Fibroblast of mammary gland (primary cell): ENCODE data around the gene ARL13B.
"Not testable (repeated sequence)": the region's sequence is repeated elsewhere in the genome, so short reads cannot be mapped to it uniquely, and the experiment has no call there.

Experiments used
- DNase-seq: peaks from one replicate; pipeline ENCODE4 v3.0.0-alpha.2; 2010; ENCODE audit warnings: low read depth
- H3K4me3 ChIP-seq: 2 replicates; pipeline ENCODE4 v1.5.1; 2011; ENCODE audit warnings: low read depth, mild to moderate bottlenecking, low read length, moderate library complexity; ENCODE audit not compliant: control insufficient read depth
- TF ChIP-seq, protein P1 (sequence below): conservative IDR thresholded peaks from 2 replicates; pipeline ENCODE4 v1.5.1; 2011; ENCODE audit warnings: low read depth, low read length, inconsistent platforms; ENCODE audit not compliant: control insufficient read depth, insufficient read depth

ARL13B gene

DNA sequence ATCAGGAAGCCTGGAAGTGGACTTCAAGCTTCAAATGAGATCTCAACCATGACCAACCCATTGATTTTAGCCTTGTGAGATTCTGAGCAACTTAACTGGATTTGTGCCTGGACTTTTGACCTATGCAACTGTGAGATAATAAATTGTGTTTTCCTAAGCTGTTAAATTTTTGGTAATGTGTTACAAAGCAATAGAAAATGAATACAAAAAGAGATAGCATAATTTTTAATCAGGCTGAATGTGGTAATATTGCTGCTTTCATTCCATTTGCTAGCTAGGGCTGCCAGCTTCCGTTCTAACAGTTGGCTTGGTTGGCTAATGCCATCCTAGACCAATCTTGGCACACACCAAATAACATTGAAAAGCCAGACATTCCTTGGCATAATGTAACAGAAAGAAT is 18.5 kb upstream of the ARL13B start:
- TF ChIP-seq, protein P1, sequence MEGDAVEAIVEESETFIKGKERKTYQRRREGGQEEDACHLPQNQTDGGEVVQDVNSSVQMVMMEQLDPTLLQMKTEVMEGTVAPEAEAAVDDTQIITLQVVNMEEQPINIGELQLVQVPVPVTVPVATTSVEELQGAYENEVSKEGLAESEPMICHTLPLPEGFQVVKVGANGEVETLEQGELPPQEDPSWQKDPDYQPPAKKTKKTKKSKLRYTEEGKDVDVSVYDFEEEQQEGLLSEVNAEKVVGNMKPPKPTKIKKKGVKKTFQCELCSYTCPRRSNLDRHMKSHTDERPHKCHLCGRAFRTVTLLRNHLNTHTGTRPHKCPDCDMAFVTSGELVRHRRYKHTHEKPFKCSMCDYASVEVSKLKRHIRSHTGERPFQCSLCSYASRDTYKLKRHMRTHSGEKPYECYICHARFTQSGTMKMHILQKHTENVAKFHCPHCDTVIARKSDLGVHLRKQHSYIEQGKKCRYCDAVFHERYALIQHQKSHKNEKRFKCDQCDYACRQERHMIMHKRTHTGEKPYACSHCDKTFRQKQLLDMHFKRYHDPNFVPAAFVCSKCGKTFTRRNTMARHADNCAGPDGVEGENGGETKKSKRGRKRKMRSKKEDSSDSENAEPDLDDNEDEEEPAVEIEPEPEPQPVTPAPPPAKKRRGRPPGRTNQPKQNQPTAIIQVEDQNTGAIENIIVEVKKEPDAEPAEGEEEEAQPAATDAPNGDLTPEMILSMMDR, result no peak
- no peak overlapping the region for H3K4me3 ChIP-seq
- DNase-seq, result no peak

DNA sequence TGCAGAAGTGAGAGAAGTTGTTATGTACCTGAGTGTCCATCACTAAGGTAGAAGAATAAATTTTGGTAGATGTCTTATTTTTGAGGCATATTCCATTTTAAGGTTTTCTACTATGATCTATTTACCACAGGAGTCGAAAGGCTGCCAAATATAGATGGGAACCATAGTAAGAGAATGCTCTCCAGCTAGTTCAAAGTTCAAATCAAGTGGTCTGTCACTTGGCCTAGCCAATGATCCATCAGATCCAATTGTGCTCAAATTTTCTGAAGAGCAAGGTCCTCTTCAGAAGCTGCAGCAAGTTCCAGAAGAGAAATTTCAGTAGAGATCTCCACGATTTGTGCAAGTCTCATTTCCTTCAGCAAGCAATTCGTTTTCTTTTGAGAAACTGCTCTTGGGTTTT is 17.2 kb upstream of the ARL13B start:
- DNase-seq, result no peak
- H3K4me3 ChIP-seq, result no peak overlapping the region
- TF ChIP-seq, protein P1, result no peak

DNA sequence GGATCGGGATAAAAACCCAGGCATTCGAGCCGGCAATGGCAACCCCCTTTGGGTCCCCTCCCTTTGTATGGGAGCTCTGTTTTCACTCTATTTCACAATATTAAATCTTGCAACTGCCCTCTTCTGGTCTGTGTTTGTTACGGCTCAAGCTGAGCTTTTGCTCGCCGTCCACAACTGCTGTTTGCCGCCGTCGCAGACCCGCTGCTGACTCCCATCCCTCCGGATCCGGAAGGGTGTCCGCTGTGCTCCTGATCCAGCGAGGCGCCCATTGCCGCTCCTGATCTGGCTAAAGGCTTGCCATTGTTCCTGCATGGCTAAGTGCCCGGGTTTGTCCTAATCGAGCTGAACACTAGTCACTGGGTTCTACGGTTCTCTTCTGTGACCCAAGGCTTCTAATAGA is 14.8 kb upstream of the ARL13B start:
- not testable (repeated sequence) for H3K4me3 ChIP-seq, DNase-seq

DNA sequence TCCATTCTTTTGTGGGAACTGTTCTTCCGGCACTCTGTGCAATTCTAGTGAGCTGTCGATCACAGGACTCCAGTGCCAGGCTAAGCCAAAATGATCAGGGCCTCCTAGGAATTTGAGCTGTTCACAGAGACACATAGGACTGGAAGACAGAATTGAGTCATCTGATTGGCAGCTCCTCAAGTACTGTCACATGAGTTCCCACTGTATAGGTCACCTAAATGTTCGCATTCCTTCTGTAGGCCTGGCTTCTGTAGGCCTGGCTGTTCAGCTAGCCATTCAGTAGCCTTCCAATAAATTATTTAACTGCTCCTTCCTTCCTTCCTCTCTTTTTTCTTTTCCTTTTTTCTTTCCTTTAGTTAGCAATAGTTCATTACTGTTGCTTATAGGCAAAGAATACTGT is 10.5 kb upstream of the ARL13B start:
- H3K4me3 ChIP-seq, result no peak overlapping the region
- DNase-seq, result peak; percentile 76
- TF ChIP-seq, protein P1, result no peak

DNA sequence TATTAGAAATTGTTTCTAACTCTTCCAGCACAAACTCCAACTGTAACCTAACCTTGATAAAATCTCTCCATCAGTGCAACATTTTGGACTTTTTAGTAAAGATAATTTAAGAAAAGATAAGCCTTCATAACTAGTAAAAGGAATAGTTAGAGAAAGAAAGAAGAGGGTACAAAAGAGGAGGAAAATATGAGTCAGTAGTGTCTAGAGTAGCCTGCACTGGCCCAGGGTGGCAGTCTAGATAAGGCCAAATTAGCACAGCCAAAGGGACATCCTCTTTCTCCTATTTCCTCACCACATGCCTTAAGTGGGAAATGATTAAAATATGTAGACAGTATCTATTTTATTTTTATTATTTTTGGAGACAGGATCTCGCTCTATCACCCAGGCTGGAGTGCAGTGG is 10.0 kb upstream of the ARL13B start:
- no peak overlapping the region for H3K4me3 ChIP-seq
- DNase-seq, result no peak
- TF ChIP-seq, protein P1, result no peak

DNA sequence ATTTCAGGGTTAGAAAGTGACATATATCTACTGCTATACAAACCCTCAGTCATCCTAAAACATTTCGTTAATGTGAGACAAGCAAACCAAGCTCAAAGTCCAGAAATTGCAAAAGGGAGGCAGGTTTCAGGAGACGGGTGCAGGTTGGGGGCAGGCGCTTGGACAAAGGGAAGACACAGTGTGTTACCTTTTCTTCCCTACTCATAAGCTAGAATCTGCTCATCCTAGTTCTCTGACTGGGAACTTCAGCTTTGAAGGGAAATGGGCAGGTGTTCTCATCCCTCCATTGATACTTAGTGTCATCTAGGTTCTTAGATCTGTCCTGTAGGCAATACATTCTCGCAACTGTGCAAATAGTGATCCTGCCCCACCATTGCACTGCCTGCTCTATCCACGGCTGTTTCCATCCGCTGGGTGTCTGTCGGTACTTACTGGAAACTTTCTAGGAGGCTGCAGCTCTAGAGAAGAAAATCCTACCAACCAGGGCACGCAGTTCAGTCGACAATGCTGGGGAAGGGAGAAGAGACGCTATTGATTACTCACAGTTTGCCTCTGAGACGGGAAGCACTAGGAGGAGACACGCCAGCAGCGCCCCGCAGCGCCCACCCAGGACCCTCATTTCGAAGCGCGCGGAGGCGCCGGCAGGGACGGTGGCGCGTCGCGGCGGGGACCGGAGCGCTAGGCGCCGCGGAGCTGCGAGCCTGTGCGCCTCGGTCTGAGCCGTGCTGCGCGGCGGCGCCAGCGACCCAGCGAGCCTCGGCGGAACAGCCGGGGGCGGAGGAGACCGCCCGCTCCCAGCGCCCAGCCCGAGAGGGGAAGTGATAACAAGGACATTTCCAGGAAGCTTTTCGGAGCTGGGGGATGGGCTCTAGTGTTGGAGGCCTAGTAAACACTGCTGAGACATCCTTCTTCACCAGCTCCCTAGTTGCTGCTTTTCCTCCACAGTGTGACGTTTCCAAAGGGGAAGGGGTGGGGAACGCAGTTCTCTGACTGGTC is 6.5 kb upstream of the ARL13B start, which contains the start of gene PROS1:
TSS of gene PROS1 (minus strand) at position 766 of the 996 bp plus-strand sequence. CDS start at position 619, 147 bp downstream.
- peak; percentile 88 for DNase-seq
- peak within 1 kb of the TSS; percentile 63 for H3K4me3 ChIP-seq
- TF ChIP-seq, protein P1, result no peak

DNA sequence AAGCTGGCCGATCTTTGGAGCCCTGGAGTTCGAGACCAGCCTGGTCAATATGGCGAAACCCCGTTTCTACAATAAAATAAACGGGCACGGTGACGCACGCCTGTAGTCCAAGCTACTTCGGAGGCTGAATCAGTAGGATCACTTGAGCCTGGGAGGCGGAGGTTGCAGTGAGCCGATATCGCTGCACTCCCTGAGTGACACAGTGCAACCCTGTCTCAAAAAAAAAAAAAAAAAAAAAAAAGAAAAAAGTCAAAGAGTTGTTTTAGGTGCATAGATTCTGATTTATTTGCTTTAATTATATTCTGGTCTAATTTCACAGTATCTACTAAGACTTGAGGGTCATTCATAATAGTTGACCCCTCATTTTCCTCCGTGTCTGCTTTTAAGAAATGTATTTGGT is 1.7 kb downstream of the ARL13B start:
- no peak overlapping the region for H3K4me3 ChIP-seq
- no peak for DNase-seq
- TF ChIP-seq, protein P1, result no peak
